HepG2 (cell line): ENCODE measurements around the gene TBC1D1. TPM values are rescaled to one million over a fixed set of nuclear protein-coding genes. Genes with fewer than 3 reads are reported as not detected.

Experiments
- ATAC-seq: fragments of 200-7000 bp; cut with Tn5 transposase; 3 replicates; pipeline ENCODE4 v1.9.1; 2020; ENCODE audit warnings: mild to moderate bottlenecking, moderate library complexity
- BruUV-seq: library from RNA; stranded (reverse); fragments of 400-500 nt; replicated peaks from 2 replicates; lab custom pipeline; 2021; lab: Mats Ljungman, UMichigan
- CTCF ChIA-PET: fragments of 300-600 bp; formaldehyde crosslinking; extraction: SDS; loops from one replicate; lab custom pipeline; 2021; ENCODE audit warnings: low total read pairs, inconsistent platforms, low intra/inter-chr PET ratio; lab: Yijun Ruan, JAX
- POLR2A ChIA-PET: fragments of 350-600 bp; sonication (Branson Sonifier 250); formaldehyde crosslinking; loops from one replicate; lab custom pipeline; 2020; ENCODE audit warnings: antibody characterized with exemption, inconsistent platforms; lab: Yijun Ruan, JAX
- DNase-seq: peaks from one replicate; pipeline ENCODE4 v3.0.0-alpha.2; 2015; ENCODE audit warnings: low spot score
- FAIRE-seq: peaks from 3 replicates; lab custom pipeline; 2011; peaks lifted over from hg19 to GRCh38; lab: Jason Lieb, UNC
- H2AFZ ChIP-seq: one replicate; pipeline ENCODE4 v1.6.1; 2011; ENCODE audit warnings: low read length, inconsistent platforms
- H3K27ac ChIP-seq: fragments of 300-600 bp; 3 replicates; pipeline ENCODE4 v1.8.0; 2011; ENCODE audit warnings: mixed run types, mild to moderate bottlenecking, mixed read lengths, low read length, inconsistent platforms; ENCODE audit not compliant: insufficient read depth; ENCODE audit errors: extremely low read length
- H3K27me3 ChIP-seq, 2 experiments: fragments of 200-600 bp in 1 of 2; 2 replicates in 1 of 2; 3 replicates in 1 of 2; pipeline versions ENCODE4 v1.6.0 to v1.8.0; 2011; ENCODE audit warnings: low read length in 2 of 2, mild to moderate bottlenecking in 2 of 2, moderate library complexity in 2 of 2, inconsistent platforms in 1 of 2; ENCODE audit not compliant: insufficient read depth in 2 of 2, control insufficient read depth in 1 of 2
- H3K36me3 ChIP-seq, 2 experiments: fragments of 200-600 bp in 1 of 2; replicated peaks in 1 of 2; 2 replicates in 1 of 2; 3 replicates in 1 of 2; pipeline versions ENCODE4 v1.5.1 to v1.8.0; 2011; ENCODE audit warnings: low read length in 2 of 2, inconsistent platforms in 1 of 2; ENCODE audit not compliant: insufficient read depth in 2 of 2, control insufficient read depth in 1 of 2
- H3K4me1 ChIP-seq: 2 replicates; pipeline ENCODE4 v1.5.1; 2012; ENCODE audit warnings: low read length, inconsistent platforms; ENCODE audit not compliant: insufficient read depth
- H3K4me2 ChIP-seq: 2 replicates; pipeline ENCODE4 v1.6.0; 2011; ENCODE audit warnings: low read depth, low read length, inconsistent platforms
- H3K4me3 ChIP-seq, 3 experiments: fragments of 200-600 bp in 1 of 3; sonication (generic), shearing (Covaris generic) in 1 of 3; replicated peaks in 1 of 3; 2 replicates each; pipeline ENCODE4 v1.5.1; 2011 to 2016; ENCODE audit warnings: low read length in 3 of 3, inconsistent platforms in 2 of 3, low read depth in 2 of 3, mild to moderate bottlenecking in 2 of 3, control low read depth in 1 of 3, mixed read lengths in 1 of 3; ENCODE audit not compliant: insufficient read depth in 1 of 3
- H3K79me2 ChIP-seq: one replicate; pipeline ENCODE4 v1.6.1; 2011; ENCODE audit warnings: low read length, inconsistent platforms; ENCODE audit not compliant: insufficient read depth
- H3K9ac ChIP-seq: 2 replicates; pipeline ENCODE4 v1.6.0; 2011; ENCODE audit warnings: mild to moderate bottlenecking, low read depth, low read length, inconsistent platforms; ENCODE audit not compliant: insufficient read depth
- H3K9me3 ChIP-seq: 2 replicates; pipeline ENCODE4 v1.5.1; 2012; ENCODE audit warnings: mild to moderate bottlenecking, low read length
- H4K20me1 ChIP-seq: 2 replicates; pipeline ENCODE4 v1.6.0; 2011; ENCODE audit warnings: inconsistent platforms, mild to moderate bottlenecking, low read length, moderate library complexity; ENCODE audit not compliant: insufficient read depth
- HMGA1 ChIP-seq: sonication (generic); formaldehyde crosslinking; conservative IDR thresholded peaks from 2 replicates; pipeline ENCODE4 v1.4.0; 2020; ENCODE audit warnings: missing genetic modification reagents
- RXRB ChIP-seq: IDR thresholded peaks from 2 replicates; pipeline ENCODE4 v1.6.1; 2016; ENCODE audit warnings: borderline replicate concordance, missing genetic modification reagents, missing compliant biosample characterization
- WGBS: methylation state at CpG from one replicate; pipeline ENCODE4 v1.1.6; 2017; ENCODE audit warnings: low lambda C conversion rate; 5-methylcytosine and 5-hydroxymethylcytosine counted together
- in situ Hi-C: cut with HindIII; loops from 2 replicates; pipeline ENCODE4 v1.10.0; 2017; ENCODE audit warnings: low pct_unique_long_range_greater_than_20kb; ENCODE audit not compliant: extremely low pct_ligation_motif_present
- intact Hi-C: fragments of 100-400 bp; cut with micrococcal nuclease; formaldehyde crosslinking; loops from one replicate; pipeline ENCODE4 v1.10.0; 2022; ENCODE audit not compliant: unreplicated experiment
- polyA plus RNA-seq, 8 experiments: library from polyadenylated mRNA; depleted of rRNA in 3 of 8; stranded (reverse) in 7 of 8; unstranded in 1 of 8; fragments of >200 nt; fragmentation: Illumina TruSeq in 4 of 8; extraction: Trizol in 4 of 8; gene quantifications; 2 replicates each; pipeline versions ENCODE4 v1.2.1 to v1.2.3, GENCODE V29; 2011 to 2016; ENCODE audit warnings: low read depth in 4 of 8, missing spikeins in 1 of 8, mixed read lengths in 1 of 8; ENCODE audit not compliant: insufficient read depth in 1 of 8
- total RNA-seq, 5 experiments: library from RNA; depleted of rRNA; stranded (reverse); fragments of >200 nt; fragmentation: Illumina TruSeq; extraction: Trizol; gene quantifications; 2 replicates each; pipeline ENCODE4 v1.2.3, GENCODE V29; 2016; ENCODE audit warnings: low read depth in 1 of 5
- TF ChIP-seq, protein P1 (sequence below): sonication (generic); formaldehyde crosslinking; IDR thresholded peaks from 2 replicates; pipeline ENCODE4 v1.4.0; 2020; ENCODE audit warnings: mild to moderate bottlenecking, low read depth, missing genetic modification reagents
- TF ChIP-seq, protein P2 (sequence below): sonication (generic); formaldehyde crosslinking; IDR thresholded peaks from 2 replicates; pipeline ENCODE4 v1.4.0; 2020; ENCODE audit warnings: missing genetic modification reagents, low read depth, mild to moderate bottlenecking, borderline replicate concordance
- TF ChIP-seq, protein P3 (sequence below): sonication (generic); formaldehyde crosslinking; IDR thresholded peaks from 2 replicates; pipeline ENCODE4 v1.4.0; 2020; ENCODE audit warnings: mild to moderate bottlenecking, missing genetic modification reagents
- TF ChIP-seq, protein P4 (sequence below): sonication (generic); formaldehyde crosslinking; IDR thresholded peaks from 2 replicates; pipeline ENCODE4 v1.4.0; 2020; ENCODE audit warnings: missing genetic modification reagents, borderline replicate concordance
- TF ChIP-seq, protein P5 (sequence below): sonication (generic); formaldehyde crosslinking; IDR thresholded peaks from 2 replicates; pipeline ENCODE4 v1.4.0; 2020; ENCODE audit warnings: missing genetic modification reagents

Gene TBC1D1
- total and polyA plus RNA-seq, 2 of the 13 experiments (the other 11 are each of a cell fraction or from before 2014, with no cell fraction given), result 37.3 to 62.8 TPM

DNA sequence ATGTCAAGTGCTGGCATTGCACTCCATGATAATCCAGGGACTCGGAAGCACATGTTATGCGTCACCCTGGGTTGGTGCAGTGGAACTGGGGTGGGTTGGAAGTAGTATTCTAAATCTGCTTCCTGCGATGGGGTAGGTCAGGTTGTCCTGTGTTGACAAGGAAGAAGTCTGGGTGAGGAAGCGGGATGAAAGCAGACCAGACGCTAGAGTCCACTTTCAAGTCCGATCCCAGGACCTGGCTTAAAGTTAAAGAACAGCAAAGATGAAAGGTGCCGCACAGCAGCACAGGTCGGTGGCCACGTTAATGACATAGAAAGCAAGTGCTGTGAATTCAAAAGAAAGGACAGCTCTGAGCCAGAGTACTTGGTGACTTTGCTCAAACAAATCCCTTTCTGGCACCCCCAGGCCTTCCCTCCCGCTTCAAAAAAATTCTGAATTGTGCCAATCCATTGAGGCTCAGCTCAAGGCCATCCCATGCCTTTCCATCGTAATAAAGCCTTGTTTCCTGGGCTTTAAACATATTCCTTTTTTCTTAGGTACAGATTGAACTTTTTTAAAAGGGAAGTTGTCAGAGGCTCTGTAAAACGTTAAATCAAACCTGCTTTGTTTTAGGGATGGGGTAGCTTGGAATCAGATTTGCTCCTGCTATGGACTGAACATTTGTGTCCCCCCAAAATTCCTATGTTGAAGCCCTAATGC, 187.1 kb downstream of the TBC1D1 start:
- FAIRE-seq, result peak; percentile 94
- Histone ChIP-seq H3K36me3 (peaks cover 3% of the 10 kb centered on the region in 2 experiments; a peak in 2 of 5 replicates), H3K9me3 (no peaks in the 10 kb centered on the region), H3K27me3 (no peaks in the 10 kb centered on the region), H3K9ac (peak overlapping the region; percentile 75), H3K27ac (peak overlapping the region; percentile 97), H3K79me2 (no peaks in the 10 kb centered on the region), H3K4me2 (peak overlapping the region; percentile 62), H3K4me3 (peak overlapping the region in 1 of 3 experiments; percentile 11; a peak in 1 of 6 replicates), H2AFZ (no peak overlapping the region), H4K20me1 (no peaks in the 10 kb centered on the region), H3K4me1 (peaks cover 96% of the 10 kb centered on the region)
- intact Hi-C loops, result loop anchor here (1.0 to 5.0 kb wide), 3 partner anchors 34 to 589 kb away; no protein-coding TSS in a partner anchor
- CTCF ChIA-PET, result no interaction called here
- peak; percentile 83 for ATAC-seq
- TSS peak; percentile 82 for BruUV-seq
- 31% methylated on average over 12 of the region's 12 CpGs for WGBS
- in situ Hi-C loops, result loop anchor here (5.0 kb wide), 3 partner anchors 54 to 594 kb away; no protein-coding TSS in a partner anchor
- DNase-seq, result peak; percentile 93
- POLR2A ChIA-PET, result interaction anchor here (0.7 to 5.3 kb wide), 15 partner anchors 8 to 91 kb away, joined by 3 to 84 read pairs (median 6); no protein-coding TSS in a partner anchor
- TF ChIP-seq, protein P1, sequence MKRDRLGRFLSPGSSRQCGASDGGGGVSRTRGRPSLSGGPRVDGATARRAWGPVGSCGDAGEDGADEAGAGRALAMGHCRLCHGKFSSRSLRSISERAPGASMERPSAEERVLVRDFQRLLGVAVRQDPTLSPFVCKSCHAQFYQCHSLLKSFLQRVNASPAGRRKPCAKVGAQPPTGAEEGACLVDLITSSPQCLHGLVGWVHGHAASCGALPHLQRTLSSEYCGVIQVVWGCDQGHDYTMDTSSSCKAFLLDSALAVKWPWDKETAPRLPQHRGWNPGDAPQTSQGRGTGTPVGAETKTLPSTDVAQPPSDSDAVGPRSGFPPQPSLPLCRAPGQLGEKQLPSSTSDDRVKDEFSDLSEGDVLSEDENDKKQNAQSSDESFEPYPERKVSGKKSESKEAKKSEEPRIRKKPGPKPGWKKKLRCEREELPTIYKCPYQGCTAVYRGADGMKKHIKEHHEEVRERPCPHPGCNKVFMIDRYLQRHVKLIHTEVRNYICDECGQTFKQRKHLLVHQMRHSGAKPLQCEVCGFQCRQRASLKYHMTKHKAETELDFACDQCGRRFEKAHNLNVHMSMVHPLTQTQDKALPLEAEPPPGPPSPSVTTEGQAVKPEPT (CRISPR knock-in tag), result 0 out of 2 replicates have a peak, but pooled peaks have one; percentile 50
- TF ChIP-seq HMGA1 (CRISPR knock-in tag) (no peak), RXRB (CRISPR knock-in tag) (peak; percentile 86)
- TF ChIP-seq, protein P2, sequence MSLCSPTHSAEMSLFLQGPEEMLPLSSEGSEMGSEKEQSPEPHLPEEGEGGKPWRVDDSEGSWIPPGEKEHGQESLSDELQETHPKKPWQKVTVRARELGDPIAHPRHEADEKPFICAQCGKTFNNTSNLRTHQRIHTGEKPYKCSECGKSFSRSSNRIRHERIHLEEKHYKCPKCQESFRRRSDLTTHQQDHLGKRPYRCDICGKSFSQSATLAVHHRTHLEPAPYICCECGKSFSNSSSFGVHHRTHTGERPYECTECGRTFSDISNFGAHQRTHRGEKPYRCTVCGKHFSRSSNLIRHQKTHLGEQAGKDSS (CRISPR knock-in tag), result no peak
- TF ChIP-seq, protein P3, sequence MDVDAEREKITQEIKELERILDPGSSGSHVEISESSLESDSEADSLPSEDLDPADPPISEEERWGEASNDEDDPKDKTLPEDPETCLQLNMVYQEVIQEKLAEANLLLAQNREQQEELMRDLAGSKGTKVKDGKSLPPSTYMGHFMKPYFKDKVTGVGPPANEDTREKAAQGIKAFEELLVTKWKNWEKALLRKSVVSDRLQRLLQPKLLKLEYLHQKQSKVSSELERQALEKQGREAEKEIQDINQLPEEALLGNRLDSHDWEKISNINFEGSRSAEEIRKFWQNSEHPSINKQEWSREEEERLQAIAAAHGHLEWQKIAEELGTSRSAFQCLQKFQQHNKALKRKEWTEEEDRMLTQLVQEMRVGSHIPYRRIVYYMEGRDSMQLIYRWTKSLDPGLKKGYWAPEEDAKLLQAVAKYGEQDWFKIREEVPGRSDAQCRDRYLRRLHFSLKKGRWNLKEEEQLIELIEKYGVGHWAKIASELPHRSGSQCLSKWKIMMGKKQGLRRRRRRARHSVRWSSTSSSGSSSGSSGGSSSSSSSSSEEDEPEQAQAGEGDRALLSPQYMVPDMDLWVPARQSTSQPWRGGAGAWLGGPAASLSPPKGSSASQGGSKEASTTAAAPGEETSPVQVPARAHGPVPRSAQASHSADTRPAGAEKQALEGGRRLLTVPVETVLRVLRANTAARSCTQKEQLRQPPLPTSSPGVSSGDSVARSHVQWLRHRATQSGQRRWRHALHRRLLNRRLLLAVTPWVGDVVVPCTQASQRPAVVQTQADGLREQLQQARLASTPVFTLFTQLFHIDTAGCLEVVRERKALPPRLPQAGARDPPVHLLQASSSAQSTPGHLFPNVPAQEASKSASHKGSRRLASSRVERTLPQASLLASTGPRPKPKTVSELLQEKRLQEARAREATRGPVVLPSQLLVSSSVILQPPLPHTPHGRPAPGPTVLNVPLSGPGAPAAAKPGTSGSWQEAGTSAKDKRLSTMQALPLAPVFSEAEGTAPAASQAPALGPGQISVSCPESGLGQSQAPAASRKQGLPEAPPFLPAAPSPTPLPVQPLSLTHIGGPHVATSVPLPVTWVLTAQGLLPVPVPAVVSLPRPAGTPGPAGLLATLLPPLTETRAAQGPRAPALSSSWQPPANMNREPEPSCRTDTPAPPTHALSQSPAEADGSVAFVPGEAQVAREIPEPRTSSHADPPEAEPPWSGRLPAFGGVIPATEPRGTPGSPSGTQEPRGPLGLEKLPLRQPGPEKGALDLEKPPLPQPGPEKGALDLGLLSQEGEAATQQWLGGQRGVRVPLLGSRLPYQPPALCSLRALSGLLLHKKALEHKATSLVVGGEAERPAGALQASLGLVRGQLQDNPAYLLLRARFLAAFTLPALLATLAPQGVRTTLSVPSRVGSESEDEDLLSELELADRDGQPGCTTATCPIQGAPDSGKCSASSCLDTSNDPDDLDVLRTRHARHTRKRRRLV (CRISPR knock-in tag), result no peak
- TF ChIP-seq, protein P4, sequence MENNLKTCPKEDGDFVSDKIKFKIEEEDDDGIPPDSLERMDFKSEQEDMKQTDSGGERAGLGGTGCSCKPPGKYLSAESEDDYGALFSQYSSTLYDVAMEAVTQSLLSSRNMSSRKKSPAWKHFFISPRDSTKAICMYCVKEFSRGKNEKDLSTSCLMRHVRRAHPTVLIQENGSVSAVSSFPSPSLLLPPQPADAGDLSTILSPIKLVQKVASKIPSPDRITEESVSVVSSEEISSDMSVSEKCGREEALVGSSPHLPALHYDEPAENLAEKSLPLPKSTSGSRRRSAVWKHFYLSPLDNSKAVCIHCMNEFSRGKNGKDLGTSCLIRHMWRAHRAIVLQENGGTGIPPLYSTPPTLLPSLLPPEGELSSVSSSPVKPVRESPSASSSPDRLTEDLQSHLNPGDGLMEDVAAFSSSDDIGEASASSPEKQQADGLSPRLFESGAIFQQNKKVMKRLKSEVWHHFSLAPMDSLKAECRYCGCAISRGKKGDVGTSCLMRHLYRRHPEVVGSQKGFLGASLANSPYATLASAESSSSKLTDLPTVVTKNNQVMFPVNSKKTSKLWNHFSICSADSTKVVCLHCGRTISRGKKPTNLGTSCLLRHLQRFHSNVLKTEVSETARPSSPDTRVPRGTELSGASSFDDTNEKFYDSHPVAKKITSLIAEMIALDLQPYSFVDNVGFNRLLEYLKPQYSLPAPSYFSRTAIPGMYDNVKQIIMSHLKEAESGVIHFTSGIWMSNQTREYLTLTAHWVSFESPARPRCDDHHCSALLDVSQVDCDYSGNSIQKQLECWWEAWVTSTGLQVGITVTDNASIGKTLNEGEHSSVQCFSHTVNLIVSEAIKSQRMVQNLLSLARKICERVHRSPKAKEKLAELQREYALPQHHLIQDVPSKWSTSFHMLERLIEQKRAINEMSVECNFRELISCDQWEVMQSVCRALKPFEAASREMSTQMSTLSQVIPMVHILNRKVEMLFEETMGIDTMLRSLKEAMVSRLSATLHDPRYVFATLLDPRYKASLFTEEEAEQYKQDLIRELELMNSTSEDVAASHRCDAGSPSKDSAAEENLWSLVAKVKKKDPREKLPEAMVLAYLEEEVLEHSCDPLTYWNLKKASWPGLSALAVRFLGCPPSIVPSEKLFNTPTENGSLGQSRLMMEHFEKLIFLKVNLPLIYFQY, result no peak
- TF ChIP-seq, protein P5, sequence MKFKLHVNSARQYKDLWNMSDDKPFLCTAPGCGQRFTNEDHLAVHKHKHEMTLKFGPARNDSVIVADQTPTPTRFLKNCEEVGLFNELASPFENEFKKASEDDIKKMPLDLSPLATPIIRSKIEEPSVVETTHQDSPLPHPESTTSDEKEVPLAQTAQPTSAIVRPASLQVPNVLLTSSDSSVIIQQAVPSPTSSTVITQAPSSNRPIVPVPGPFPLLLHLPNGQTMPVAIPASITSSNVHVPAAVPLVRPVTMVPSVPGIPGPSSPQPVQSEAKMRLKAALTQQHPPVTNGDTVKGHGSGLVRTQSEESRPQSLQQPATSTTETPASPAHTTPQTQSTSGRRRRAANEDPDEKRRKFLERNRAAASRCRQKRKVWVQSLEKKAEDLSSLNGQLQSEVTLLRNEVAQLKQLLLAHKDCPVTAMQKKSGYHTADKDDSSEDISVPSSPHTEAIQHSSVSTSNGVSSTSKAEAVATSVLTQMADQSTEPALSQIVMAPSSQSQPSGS (CRISPR knock-in tag), result peak; percentile 60; the same call in 1 of the 2 replicates
